ENCODE data around the gene MYO3B.

The MYO3B gene

GRCh38 chr2:170213651-170214050, 35.7 kb downstream of the MYO3B start:
- DNase-seq: no peak

- no peak for DNase-seq
These were observed 36.5 kb downstream of the MYO3B start for GRCh38 chr2:170214309-170214948.

GRCh38 chr2:170215021-170215420, 37.1 kb downstream of the MYO3B start:
- DNase-seq: no peak

GRCh38 chr2:170216428-170216827, 38.5 kb downstream of the MYO3B start:
- DNase-seq: no peak

GRCh38 chr2:170216981-170217380, 39.0 kb downstream of the MYO3B start:
- DNase-seq: no peak

GRCh38 chr2:170217778-170218251, 39.9 kb downstream of the MYO3B start:
- no peak for DNase-seq

GRCh38 chr2:170218456-170218855, 40.5 kb downstream of the MYO3B start:
- peak; percentile 99 for DNase-seq

- DNase-seq: peak; percentile 73
These were observed 41.0 kb downstream of the MYO3B start for GRCh38 chr2:170218931-170219330.

- peak; percentile 69 for DNase-seq
These were observed 43.7 kb downstream of the MYO3B start for GRCh38 chr2:170221317-170222288.

- no peak for DNase-seq
These were observed 44.4 kb downstream of the MYO3B start for GRCh38 chr2:170222298-170222697.

GRCh38 chr2:170222842-170223241, 44.9 kb downstream of the MYO3B start:
- peak; percentile 16 for DNase-seq

GRCh38 chr2:170224692-170225294, 46.8 kb downstream of the MYO3B start:
- peak; percentile 55 for DNase-seq

GRCh38 chr2:170226216-170226615, 48.3 kb downstream of the MYO3B start:
- DNase-seq: no peak

GRCh38 chr2:170227507-170227947, 49.6 kb downstream of the MYO3B start:
- DNase-seq: no peak

- no peak for DNase-seq
These were observed 50.0 kb downstream of the MYO3B start for GRCh38 chr2:170227951-170228350.

GRCh38 chr2:170228429-170228828, 50.5 kb downstream of the MYO3B start:
- no peak for DNase-seq

GRCh38 chr2:170229125-170229524, 51.2 kb downstream of the MYO3B start:
- DNase-seq: no peak

GRCh38 chr2:170229744-170230143, 51.8 kb downstream of the MYO3B start:
- DNase-seq: no peak

- peak; percentile 87 for DNase-seq
These were observed 58.1 kb downstream of the MYO3B start for GRCh38 chr2:170235860-170236679.

GRCh38 chr2:170236680-170237047, 58.7 kb downstream of the MYO3B start:
- peak; percentile 92 for DNase-seq

GRCh38 chr2:170237572-170238120, 59.7 kb downstream of the MYO3B start:
- DNase-seq: peak; percentile 57

GRCh38 chr2:170238776-170239175, 60.8 kb downstream of the MYO3B start:
- peak; percentile 23 for DNase-seq

All from NCI-H748 treated with DMSO at 0.1 percent for 48 hours (cell line).